Stimulated activated CD4-positive, alpha-beta T cell treated with anti-CD3 and anti-CD28 coated beads, Interleukin-1b, Interleukin-23, amount 100 ng/mL, for 24 hours (primary cell): Measurements from ENCODE around the gene C14orf180.

ENCODE experiments used
- DNase-seq, 4 experiments: peaks; one replicate each; pipeline ENCODE4 v3.0.0-alpha.2; 2020; ENCODE audit warnings: low read depth in 4 of 4, low spot score in 1 of 4

C14orf180 gene

GRCh38 chr14:104579507-104579906 is at the start of gene C14orf180:
C14orf180 (plus strand) TSS chr14:104579764; CDS start chr14:104586431, 6,667 bp downstream.
- DNase-seq, result no peak

GRCh38 chr14:104530646-104531045 is 48.9 kb upstream of the C14orf180 start:
- no peak for DNase-seq

GRCh38 chr14:104531421-104532190 is 48.0 kb upstream of the C14orf180 start:
- no peak for DNase-seq

GRCh38 chr14:104532191-104532555 is 47.4 kb upstream of the C14orf180 start:
- DNase-seq, result no peak

GRCh38 chr14:104534036-104534435 is 45.5 kb upstream of the C14orf180 start:
- DNase-seq, result no peak

GRCh38 chr14:104536942-104537612 is 42.5 kb upstream of the C14orf180 start:
- DNase-seq, result no peak

GRCh38 chr14:104537613-104537988 is 42.0 kb upstream of the C14orf180 start:
- DNase-seq, result no peak

GRCh38 chr14:104541905-104542465 is 37.6 kb upstream of the C14orf180 start:
- no peak for DNase-seq

GRCh38 chr14:104542871-104543830 is 36.4 kb upstream of the C14orf180 start:
- no peak for DNase-seq

GRCh38 chr14:104544362-104544961 is 35.1 kb upstream of the C14orf180 start:
- no peak for DNase-seq

GRCh38 chr14:104545151-104545941 is 34.2 kb upstream of the C14orf180 start:
- DNase-seq, result no peak

- no peak for DNase-seq
These were observed 33.5 kb upstream of the C14orf180 start for GRCh38 chr14:104545942-104546501.

- no peak for DNase-seq
These were observed 32.8 kb upstream of the C14orf180 start for GRCh38 chr14:104546591-104547309.

GRCh38 chr14:104547310-104547997 is 32.1 kb upstream of the C14orf180 start:
- no peak for DNase-seq

- no peak for DNase-seq
These were observed 31.4 kb upstream of the C14orf180 start for GRCh38 chr14:104547998-104548700.

GRCh38 chr14:104548802-104549535 is 30.6 kb upstream of the C14orf180 start:
- no peak for DNase-seq
